GM12892 (cell line): ENCODE measurements around the gene ADAMTSL4.
"Not testable (repeated sequence)": the region's sequence is repeated elsewhere in the genome, so short reads cannot be mapped to it uniquely, and the experiment has no call there.

ENCODE experiments used
- POLR2A ChIP-seq: IDR thresholded peaks from 2 replicates; pipeline ENCODE4 v1.6.1; 2011; ENCODE audit warnings: low read depth, low read length, control low read depth
- POLR2AphosphoS5 ChIP-seq: IDR thresholded peaks from 2 replicates; pipeline ENCODE4 v1.6.1; 2011; ENCODE audit warnings: low read depth, low read length, control low read depth
- TAF1 ChIP-seq: IDR thresholded peaks from 2 replicates; pipeline ENCODE4 v1.6.1; 2011; ENCODE audit warnings: low read depth, mild to moderate bottlenecking, control low read depth, low read length, borderline replicate concordance

- TF ChIP-seq POLR2AphosphoS5, POLR2A, TAF1: not testable (repeated sequence)
Observed at GRCh38 chr1:150565240-150565991, 16.2 kb downstream of the ADAMTSL4 start.
